GM21390 (cell line): Measurements from ENCODE around the gene TBCK.
"Not testable (repeated sequence)": the region's sequence is repeated elsewhere in the genome, so short reads cannot be mapped to it uniquely, and the experiment has no call there.

Experiments used
- ATAC-seq: cut with Tn5 transposase; IDR thresholded peaks from one replicate; pipeline ENCODE4 v1.9.1; 2021; ENCODE audit not compliant: unreplicated experiment

Gene TBCK

DNA sequence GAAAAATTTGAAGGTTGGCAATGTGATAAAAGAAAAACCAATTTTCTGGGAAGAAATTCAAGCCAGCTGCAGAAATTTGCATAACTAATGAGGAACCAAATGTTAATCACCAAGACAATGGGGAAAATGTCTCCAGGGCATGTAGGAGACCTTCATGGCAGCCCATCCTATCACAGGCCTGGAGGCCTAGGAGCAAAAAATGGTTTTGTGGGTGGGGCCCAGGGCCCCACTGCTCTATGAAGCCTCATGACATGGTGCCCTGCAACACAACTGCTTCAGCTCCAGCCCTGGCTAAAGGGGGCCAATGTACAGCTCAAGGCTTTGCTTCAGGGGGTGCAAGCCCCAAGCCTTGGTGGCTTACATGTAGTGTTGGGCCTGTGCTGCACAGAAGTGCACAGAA lies 184.0 kb downstream of the TBCK start:
- ATAC-seq: no peak

DNA sequence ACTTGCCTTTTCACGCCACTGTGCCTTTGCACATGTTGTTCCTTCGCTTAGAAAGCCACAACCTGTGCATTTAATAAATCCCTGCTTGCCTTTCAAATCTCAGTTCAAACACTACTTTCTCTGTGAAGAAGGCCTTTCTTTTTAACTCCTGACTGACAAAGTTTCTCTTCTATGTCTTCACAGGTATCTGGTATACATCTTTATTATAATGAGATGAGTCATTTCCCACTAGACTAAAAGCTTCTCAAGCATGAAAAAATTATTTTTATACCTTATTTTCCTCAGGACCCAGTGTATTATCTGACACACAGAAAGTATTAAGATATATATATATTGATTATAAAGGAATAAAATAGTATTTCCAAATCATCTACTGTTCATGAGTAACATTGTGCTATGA lies 189.9 kb downstream of the TBCK start:
- ATAC-seq: no peak

DNA sequence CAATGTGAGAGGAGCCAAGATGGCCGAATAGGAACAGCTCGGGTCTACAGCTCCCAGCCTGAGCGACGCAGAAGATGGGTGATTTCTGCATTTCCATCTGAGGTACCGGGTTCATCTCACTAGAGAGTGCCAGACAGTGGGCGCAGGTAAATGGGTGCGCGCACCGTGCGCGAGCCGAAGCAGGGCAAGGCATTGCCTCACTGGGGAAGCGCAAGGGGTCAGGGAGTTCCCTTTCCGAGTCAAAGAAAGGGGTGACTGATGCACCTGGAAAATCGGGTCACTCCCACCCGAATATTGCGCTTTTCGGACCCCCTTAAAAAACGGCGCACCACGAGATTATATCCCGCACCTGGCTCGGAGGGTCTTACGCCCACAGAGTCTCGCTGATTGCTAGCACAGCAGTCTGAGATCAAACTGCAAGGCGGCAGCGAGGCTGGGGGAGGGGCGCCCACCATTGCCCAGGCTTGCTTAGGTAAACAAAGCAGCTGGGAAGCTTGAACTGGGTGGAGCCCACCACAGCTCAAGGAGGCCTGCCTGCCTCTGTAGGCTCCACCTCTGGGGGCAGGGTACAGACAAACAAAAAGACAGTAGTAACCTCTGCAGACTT lies 196.0 kb downstream of the TBCK start:
- not testable (repeated sequence) for ATAC-seq

DNA sequence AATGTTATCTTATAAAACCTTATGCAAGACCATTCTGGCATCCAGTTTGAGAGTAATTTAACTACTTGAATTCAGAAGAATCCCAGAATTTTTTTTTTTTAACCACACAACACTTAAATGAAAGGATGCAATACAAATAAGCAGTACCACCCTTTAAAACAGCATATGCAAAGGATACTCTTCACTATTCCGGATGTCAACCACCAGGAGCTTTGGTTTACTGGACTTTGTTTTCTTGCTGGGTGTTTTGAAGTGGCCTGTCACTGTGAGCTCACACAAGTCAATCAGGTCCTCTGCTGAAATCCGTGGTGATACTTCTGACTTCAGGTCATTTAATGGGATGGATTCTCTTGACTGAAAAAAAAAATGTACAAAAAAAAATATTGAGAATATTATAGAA lies 200.0 kb downstream of the TBCK start:
- no peak for ATAC-seq

DNA sequence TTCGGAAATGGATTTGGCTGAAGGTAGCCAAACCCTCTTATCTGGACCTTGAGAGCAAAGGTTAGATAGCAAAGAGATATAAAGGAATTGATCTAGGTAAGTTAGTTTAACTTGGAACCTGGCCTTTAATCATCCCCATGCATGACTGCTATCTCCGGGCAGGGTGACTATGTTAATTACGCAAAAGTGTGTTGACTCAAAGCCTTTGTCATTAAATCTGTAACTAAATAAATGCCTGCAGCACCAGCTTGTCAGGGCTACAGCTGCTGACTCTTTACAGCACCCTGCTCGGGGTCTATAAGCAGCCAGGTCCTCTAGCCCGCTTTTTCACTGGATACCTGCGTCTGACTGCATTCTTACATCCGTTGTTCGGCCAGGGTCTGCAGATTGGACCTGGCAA lies 201.7 kb downstream of the TBCK start:
- no peak for ATAC-seq

DNA sequence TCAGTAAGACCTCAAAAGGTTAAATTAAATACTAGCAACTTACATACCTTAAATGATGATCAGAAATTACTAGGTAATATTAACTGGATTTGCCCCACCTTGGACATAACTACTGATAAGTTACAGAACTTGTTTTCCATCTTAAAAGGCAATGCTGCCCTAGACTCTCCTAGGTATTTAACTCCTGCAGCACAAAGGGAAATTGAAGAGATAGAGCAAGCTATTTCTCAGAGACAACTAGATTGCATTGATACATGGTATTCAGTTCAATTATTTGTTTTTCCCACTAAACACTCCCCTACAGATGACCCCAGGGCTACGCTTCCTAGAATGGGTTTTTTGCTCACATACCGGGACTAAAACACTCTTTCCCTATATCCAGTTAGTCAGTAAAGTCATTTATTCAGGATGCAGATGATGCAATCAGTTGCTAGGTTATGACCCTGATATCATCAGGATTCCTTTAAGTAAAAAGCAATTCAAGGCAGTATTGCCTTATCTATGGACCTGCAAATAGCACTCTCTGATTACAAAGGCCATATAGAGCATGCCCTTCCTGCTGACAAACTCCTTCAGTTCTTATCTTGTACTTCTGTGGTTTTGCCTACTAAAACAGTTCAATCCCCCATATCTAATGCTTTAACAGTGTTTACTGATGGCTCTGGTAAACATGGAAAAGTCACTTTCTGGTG lies 204.1 kb downstream of the TBCK start:
- not testable (repeated sequence) for ATAC-seq

DNA sequence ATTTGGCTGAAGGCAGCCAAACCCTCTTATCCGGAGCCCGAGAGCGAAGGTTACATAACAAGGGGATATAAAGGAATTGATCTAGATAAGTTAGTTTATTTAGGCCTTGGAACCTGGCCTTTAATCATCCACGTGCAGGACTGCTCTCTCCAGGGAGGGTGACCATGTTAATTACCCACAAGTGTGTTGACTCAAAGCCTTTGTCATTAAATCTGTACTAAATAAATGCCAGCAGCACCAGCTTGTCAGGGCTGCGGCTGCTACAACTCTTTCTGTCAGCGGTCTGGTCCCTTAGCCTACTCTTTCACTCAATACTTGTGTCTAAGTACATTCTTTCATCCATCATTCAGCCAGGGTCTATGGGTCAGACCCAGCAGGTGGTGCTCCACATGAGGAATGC lies 206.1 kb downstream of the TBCK start:
- no peak for ATAC-seq

DNA sequence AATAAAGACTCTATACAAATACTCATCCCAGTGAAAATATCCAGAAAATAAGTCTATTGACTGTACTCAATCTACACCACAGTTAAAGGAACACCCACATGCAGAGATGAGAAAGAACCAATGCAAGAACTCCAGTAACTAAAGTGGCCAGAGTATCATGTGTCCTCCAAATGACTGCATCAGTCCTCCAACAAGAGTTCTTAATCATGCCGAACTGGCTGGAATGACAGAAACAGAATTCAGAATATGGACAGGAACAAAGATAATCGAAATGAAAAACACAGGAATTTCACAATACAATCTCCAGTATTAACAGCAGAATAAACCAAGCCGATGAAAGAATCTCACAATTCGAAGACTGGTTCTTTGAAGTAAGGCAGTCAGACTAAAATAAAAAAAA lies 210.3 kb downstream of the TBCK start:
- no peak for ATAC-seq

DNA sequence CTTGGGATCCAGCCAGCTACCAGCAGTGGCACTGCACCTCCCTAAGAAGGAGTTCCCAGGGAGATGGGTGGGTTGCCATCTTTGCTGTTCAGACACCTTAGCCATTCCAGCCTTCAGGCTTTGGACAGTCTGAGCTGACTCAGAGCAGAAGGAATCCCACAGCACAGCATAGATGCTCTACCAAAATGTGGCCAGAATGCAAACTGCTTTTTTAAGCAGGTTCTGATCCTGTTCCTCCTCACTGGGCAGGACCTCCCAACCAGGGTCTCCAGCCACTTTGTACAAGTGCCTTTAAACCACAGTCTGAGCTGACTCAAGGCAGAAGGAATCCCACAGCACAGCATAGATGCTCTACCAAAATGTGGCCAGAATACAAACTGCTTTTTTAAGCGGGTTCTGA lies 211.7 kb downstream of the TBCK start:
- ATAC-seq: no peak

DNA sequence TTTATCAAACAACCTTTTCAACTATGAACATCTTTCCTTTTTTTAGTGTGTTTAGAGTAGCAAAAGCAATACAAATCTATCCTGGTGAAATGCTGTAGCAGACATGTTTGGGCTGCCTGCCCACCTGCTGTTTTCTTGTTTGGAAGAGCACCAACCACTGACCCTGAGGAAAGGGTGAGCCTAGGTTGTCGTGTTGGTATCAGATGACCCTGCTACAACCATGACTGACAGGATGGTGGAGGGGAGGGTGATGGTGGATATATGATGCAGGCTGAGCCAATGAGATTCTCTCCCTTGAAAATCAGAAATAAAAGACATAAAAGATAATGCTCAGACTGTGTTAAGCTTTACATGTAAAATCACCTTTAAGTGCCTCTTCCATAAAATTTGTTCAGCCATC lies 219.6 kb downstream of the TBCK start:
- ATAC-seq: no peak

DNA sequence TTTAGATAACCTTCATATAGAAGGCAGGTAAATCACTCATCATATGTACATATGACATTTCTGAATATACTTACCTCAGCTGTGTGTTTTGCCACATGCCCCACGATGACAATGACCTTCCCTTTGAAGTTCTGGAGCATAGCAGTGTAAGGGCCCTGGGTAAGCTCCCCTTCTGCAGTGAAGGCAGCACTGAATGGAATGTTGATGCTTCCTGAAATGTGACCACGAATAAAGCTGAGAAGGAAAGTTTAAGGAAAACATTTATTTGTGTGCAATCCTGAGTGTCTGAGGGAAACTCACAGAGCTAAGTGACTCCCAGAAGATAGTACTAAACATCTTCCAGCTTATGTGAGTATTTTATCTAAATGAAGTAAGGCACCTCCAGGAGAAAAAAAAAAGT lies 220.6 kb downstream of the TBCK start:
- ATAC-seq: no peak

DNA sequence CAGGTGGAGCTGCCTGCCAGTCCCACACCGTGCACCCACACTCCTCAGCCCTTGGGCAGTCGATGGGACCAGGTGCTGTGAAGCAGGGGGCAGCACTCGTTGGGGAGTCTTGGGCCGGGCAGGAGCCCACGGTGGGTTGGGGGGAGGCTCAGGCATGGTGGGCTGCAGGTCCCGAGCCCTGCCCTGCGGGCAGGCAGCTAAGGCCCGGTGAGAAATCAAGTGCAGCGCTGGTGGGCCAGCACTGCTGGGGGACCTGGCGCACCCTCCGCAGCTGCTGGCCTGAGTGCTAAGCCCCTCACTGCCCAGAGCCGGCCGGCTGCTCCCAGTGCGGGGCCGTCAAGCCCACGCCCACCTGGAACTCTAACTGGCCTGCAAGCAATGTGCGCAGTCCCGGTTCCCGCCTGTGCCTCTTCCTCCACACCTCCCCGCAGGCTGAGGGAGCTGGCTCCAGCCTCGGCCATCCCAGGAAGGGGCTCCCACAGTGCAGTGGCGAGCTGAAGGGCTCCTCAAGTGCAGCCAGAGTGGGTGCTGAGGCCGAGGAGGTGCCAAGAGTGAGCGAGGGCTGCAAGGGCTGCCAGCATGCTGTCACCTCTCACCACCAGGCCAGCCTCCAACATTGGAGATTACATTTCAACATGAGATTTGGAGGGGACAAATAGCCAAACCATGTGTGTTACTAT lies 223.5 kb downstream of the TBCK start:
- ATAC-seq: no peak

DNA sequence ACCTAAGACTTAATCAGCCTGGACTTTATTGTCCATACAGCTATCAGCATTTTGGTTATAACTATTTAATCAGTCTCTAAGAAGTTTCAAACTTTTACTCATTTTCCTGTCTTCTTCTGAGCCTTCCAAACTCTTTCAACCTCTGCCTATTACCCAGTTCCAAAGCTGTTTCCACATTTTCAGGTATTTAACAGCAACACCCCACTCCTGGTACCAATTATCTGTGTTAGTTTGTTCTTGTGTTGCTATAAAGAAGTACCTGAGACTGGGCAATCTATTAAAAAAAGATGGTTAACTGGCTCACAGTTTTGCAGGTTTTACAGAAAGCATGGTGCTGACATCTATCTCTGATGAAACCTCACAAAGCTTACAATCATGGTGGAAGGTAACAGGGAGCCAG lies 225.2 kb downstream of the TBCK start:
- no peak for ATAC-seq

DNA sequence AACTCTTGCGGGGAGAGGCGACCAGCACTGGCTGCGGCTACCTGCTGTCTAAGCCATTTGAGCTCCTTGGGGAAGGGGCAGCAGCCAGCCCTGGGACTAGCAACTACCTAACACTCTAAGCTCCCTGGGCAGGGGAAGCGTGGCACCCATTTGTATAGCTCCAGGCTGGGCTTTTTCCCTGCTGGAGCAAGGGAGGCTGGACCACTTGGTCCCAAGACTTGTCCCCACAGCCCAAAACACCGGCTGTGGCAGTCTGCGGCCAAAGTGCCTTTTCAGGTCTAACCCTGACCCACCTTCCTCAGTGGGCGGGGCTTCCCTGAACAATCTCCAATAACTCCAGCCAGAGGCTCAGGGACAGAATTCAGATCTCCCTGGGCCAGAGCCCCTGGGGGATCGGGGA lies 232.9 kb downstream of the TBCK start:
- ATAC-seq: no peak

DNA sequence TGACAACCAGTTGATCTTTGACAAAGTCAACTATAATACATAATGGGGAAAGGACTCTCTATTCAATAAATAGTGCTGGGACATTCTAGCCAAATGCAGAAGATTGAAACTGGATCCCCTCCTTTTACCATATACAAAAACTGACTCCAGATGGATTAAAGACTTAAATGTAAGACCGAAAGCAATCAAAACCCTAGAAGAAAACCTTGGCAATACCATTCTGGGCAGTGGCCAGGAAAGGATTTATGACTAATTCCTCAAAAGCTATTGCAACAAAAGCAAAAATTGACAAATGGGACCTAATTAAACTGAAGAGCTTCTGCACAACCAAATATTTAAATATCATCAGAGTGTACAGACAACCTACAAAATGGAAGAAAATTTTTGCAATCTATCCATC lies 235.6 kb downstream of the TBCK start:
- no peak for ATAC-seq

DNA sequence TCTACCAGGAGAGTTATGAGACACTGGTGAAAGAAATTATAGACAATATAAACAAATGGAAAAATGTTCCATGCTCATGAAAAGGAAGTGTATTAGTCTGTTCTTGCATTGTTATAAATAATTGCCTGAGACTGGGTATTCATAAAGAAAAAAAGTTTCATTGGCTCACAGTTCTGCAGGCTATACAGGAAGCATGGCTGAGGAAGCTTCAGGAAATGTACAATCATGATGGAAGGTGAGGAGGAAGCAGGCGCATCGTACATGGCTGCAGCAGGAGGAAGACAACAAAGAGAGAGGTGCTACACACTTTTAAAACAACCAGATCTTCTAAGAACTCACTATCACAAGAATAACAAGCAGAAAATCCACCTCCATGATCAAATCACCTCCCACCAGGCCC lies 236.4 kb downstream of the TBCK start:
- no peak for ATAC-seq

DNA sequence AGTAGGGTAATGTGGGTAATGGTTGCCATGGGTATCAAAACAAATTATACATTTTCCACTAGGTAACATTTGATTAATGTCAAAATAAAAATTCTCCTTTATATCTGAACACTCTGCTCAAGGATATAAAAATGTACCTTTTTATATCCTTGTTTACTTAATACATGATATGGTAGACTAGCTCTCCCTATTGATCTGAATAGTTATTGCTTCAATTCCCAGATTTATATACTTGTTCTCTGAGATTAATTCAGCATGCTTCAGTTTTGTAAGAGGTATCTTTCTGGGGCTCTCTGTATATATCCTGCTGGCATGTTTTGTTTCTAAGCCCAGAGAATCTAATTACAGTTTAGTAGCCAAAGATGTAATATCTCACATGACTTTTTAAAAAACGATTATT lies 251.0 kb downstream of the TBCK start:
- no peak for ATAC-seq

DNA sequence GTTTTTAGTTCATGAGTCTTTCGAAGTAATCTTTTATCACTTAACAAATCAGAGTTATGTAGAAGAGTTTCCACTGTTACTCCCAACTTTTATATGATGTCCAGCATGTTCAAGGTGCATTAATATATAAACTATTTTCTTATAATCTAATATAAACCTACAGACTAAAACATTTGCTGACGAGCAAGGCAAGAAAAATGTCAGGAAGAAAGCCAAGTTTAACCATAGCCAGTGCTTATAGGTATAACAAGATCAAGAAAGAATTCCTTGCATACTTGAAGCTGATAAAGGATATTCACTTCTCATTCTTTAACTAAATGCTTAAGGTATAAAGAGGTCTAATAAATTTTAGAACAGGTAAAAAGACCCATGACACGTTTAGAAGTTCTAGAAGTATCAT lies 253.0 kb downstream of the TBCK start:
- no peak for ATAC-seq

DNA sequence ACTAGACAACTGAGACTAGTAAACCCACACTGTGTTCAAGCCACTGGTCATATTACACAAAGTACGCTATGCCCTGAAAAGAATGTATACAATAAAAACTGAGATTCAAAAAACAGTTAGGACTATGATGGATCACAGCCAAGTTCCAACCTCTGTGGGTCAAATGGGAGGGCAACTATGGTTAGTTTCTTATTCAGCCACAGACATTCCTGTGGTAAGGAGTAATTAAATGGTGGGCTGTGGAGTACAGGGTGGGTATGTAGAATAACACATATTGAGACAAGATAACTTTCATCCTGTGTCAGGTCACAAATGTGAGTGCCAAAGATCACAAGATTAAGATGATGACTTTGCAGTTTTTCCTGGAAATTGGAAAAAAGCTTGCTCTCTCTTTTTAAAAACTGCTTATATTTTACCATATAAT lies 253.5 kb downstream of the TBCK start:
- no peak for ATAC-seq

DNA sequence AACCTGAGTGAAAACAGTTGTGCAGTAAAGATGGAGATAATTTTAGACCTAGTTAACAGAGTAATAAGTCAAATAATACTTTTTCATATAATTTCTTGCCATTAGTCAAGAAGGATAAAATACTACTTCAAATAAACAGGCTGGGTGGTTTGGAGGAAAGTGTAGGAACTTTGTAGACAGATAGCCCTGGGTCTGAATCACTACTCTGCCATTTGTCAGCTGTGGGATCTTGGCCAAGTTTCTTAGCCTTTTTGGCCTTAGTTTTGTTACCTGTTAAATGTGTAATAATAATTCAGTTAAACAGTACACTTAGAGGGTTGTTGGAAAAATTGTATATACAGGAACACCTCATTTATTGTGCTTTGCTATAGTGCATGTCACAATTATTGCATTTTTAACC lies 257.1 kb downstream of the TBCK start:
- no peak for ATAC-seq

DNA sequence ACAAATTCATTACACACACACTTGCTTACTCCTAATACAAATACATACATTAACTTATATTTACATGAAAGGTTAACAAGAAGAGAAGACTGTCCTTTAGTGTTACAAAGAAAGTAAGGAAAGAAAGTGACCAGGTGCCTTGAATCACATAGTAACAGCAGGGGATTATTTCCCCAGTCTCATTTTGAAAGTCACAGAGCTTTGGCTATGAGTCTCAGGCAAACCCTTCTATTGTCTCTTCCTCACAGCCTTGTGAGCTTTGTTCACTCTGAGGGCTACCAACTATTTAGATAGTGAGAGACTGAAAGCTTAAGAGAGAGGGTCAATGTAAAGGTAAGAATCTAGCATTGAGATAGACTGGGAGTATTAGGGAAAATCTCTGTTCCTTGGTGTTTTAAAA lies 259.1 kb downstream of the TBCK start:
- no peak for ATAC-seq

DNA sequence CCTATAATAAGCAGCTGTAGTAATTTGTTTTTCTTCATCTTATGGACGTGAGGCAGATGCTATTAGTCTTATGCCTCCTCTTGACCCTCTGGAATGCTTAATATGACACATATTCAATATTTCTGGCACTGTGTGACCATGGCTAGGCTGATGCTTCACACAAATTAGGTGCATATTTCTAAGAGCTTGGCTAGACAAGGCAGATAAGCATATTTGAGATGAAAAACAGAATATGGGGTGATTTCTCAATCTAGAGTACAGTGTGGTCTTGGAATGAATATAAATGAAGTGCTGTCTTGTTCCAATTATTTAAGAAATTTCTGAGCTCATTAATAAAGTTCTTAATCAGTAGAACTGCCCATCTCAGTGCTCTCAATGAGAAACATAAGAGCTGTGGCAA lies 264.5 kb downstream of the TBCK start:
- no peak for ATAC-seq

DNA sequence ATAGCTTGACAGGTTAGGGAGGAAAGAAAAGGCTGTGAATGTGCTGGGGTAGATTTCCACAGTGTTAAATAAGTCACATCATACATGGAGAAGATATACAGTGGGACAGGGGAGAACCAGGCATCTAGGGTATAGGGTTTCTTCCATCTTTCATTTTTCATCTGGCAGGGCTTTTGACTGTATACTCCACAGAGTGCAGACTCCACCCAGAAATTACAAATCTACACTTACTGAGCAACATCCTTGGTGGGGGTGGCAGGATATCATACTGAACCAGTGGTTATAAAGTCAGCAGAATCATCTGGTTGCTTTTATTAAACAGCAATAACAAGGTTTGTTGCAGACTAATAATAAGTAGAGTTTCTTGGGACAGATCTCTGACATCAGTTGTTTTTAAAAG lies 266.5 kb downstream of the TBCK start:
- no peak for ATAC-seq
